HG03280 (cell line): ENCODE measurements around the gene MED13.
"Not testable (repeated sequence)": the region's sequence is repeated elsewhere in the genome, so short reads cannot be mapped to it uniquely, and the experiment has no call there.

Source experiments
- ATAC-seq: cut with Tn5 transposase; IDR thresholded peaks from one replicate; pipeline ENCODE4 v1.9.1; 2021; ENCODE audit warnings: mild to moderate bottlenecking, moderate library complexity; ENCODE audit not compliant: unreplicated experiment

Gene MED13

GRCh38 chr17:62057696-62058095 lies 7.4 kb downstream of the MED13 start:
- no peak for ATAC-seq

GRCh38 chr17:62052765-62053338 lies 12.2 kb downstream of the MED13 start:
- no peak for ATAC-seq

GRCh38 chr17:62051053-62051452 lies 14.0 kb downstream of the MED13 start:
- ATAC-seq, result no peak

- ATAC-seq, result no peak
Measured at GRCh38 chr17:62049299-62049698, 15.8 kb downstream of the MED13 start.

DNA sequence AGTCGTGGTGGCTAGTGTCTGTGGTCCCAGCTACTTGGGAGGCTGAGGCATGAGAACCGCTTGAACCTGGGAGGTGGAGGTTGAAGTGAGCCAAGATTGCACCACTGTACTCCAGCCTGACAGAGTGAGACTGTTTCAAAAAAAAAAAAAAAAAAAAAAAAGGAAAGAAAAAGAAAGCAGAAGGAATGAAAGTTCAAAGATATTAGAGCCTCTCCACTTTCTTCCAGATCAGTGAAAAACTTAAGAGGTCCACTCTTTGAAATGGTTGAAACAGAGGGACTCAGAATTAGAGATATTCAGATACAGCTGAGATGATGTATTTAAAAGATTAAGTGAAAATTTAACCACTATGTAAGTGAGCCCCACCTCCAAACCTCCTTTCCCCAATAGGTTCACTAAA lies 16.8 kb downstream of the MED13 start:
- ATAC-seq, result no peak

- ATAC-seq, result no peak
Measured at GRCh38 chr17:62045517-62045916, 19.6 kb downstream of the MED13 start.

DNA sequence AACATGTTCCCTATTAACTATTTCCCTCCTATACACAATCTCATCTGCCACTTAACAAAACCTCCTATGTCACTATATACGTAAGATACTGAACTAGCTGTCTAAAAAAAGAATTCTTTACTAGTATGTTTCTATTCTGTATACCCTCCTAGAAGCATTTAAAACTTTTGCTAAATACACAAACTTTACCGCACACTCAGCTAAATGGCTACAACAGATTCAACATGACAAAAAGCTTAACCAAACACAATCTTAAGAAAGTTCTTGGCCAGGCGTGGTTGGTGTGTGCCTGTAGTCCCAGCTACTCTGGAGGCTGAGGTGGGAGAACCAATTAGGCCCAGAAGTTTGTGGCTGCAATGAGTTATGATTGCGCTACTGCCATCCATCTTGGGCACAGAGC lies 20.0 kb downstream of the MED13 start:
- no peak for ATAC-seq

GRCh38 chr17:62043602-62044001 lies 21.5 kb downstream of the MED13 start:
- ATAC-seq, result no peak

- no peak for ATAC-seq
Measured at GRCh38 chr17:62043140-62043539, 21.9 kb downstream of the MED13 start.

- ATAC-seq, result no peak
Measured at GRCh38 chr17:62038248-62038647, 26.8 kb downstream of the MED13 start.

- no peak for ATAC-seq
Measured at GRCh38 chr17:62033317-62033716, 31.8 kb downstream of the MED13 start.

DNA sequence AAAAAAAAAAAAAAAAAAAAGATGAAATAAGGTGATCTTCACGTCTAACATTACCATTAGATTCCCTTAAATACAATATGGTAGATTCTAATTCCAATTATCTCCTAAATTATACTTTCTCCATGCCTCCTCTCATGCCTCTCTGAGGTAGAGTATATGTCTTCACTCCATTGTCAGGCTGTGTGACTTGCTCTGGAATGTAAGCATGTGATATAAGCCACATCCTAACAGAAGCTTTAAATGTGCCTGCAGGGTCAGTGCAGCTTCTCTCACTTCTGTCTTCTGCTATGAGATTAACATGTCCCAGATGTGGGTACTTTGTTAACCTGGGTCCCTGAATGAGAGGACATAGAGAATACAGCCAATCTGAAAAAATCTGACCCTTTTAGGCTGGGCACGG lies 32.6 kb downstream of the MED13 start:
- no peak for ATAC-seq

- ATAC-seq, result no peak
Measured at GRCh38 chr17:62030264-62030663, 34.8 kb downstream of the MED13 start.

DNA sequence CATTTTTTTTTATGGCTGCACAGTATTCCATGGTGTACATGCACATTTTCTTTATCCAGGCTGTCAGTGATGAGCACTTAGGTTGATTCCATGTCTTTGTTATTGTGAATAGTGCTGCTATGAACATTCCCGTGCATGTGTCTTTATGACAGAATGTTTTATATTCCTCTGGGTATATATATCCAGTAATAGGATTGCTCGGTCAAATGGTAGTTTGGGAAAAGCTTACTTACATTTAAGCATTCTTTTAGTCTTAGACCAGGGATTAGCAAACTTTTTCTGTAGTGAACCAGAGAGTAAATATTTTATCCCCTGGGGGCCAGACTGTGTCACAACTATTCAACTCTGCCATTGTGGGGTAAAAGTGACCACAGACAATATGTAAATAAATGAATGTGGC lies 40.2 kb downstream of the MED13 start:
- no peak for ATAC-seq

DNA sequence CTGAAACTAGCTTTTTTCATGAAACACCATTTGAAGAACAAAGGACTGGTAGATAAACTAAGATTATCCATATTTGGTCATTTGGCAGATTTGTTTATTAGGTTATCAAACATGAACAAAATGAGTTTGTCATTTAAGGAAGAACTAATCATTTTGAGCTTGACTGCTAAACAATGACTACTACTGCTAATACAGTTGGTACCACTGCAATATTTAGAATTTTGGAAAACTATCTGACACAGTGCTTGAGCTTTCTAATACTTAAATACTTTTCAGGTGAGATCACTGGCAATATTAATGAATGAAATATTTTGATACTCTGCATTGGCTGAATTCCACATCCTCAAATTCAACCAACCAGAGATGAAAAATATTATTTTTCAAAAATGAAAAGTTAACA lies 47.2 kb downstream of the MED13 start:
- no peak for ATAC-seq

- ATAC-seq, result no peak
Measured at GRCh38 chr17:62017496-62017895, 47.6 kb downstream of the MED13 start.

- ATAC-seq, result no peak
Measured at GRCh38 chr17:62014526-62014925, 50.6 kb downstream of the MED13 start.

GRCh38 chr17:62009220-62009619 lies 55.9 kb downstream of the MED13 start:
- no peak for ATAC-seq

- ATAC-seq, result no peak
Measured at GRCh38 chr17:62008294-62008693, 56.8 kb downstream of the MED13 start.

DNA sequence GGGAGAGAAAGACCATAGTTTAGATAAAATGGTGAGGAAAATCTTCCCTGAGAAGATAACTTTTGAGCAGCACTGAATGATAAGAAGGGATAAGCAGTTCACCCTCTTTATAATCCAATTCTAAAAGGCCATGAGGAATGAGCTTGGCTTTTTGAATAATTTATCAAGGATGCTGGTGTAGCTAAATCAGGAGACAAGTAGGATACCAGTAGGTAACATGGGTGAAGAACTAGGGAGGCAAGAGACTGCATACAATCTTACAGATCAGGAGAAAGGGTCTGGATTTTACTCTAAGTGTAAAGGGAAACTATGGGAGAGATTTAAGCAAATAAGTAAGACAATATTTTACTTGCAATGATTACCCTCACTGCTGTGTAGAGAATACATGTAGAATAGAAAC lies 60.7 kb downstream of the MED13 start:
- no peak for ATAC-seq

DNA sequence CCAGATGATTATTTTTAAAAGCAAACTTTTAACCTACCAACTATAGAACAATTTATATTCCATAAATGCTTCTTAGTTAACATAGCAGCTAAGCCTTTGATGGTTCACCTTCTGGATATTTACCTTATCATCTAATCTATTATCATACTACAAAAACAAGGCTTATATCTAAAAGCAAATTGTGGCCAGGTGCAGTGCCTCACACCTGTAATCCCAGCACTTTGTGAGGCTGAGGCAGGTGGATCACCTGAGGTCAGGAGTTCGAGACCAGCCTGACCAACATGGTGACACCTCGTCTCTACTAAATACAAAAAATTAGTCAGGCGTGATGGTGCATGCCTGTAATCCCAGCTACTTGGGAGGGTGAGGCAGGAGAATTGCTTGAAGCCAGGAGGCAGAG lies 61.9 kb downstream of the MED13 start:
- not testable (repeated sequence) for ATAC-seq

- ATAC-seq, result no peak
Measured at GRCh38 chr17:62001105-62001504, 64.0 kb downstream of the MED13 start.

GRCh38 chr17:62000186-62000585 lies 64.9 kb downstream of the MED13 start:
- ATAC-seq, result no peak

DNA sequence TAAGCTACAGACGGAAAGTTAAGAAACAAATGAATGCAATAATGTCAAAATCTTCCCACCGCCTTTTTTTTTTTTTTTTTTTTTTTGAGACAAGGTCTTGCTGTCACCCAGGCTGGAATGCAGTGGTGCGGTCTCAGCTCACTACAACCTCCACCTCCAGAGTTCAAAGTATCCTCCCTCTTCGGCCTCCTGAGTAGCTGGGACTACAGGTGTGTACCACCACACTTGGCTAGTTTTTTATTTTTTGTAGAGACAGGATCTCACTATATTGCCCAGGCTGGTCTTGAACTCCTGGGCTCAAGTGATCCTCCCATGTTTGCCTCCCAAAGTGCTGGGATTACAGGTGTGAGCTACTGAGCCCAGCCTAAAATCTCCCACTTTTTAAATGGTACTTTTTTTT lies 66.5 kb downstream of the MED13 start:
- not testable (repeated sequence) for ATAC-seq
